Measurements from ENCODE around the gene PRR16.

Gene PRR16

DNA sequence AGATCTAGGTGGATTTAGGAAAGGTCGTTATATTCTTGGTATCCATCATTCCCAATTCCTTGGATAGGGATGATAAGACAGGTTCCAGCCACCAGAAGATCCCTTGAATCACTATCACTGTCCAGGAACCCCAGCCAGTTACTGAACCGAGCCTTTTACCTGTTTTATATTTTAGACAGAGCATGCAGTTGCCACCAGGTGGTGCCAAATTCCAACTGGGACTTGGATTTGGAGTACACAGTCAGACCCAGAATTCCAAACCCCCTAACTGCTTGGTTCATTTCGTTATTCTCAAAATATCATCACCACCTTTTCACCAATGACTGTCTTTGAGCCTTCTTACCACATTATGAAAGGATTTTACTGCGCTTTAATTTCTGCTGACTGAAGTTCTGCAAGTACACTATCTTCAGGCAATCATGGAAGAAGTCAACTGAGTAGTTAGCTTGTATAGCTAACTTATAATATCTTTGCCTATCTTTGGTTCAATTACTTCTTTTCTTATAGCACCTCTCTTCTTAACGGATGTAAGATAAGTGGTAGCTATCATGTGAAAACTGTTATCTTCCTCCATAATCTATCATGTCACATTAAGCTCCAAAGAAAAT is 191.8 kb downstream of the PRR16 start:
- TF ChIP-seq TAF1 (IDR thresholded peaks at IDR 0.05; ENCODE audit: borderline replicate concordance, insufficient read depth, low read length) (no peak), FOXP2 (optimal IDR thresholded peaks at IDR 0.05; ENCODE audit: borderline replicate concordance, extremely low read depth, extremely low read length, insufficient read depth) (no peak), REST (IDR thresholded peaks at IDR 0.05; ENCODE audit: insufficient read depth in 1 of 2, low read depth in 2 of 2, low read length in 2 of 2) (no peak), POLR2AphosphoS5 (IDR thresholded peaks at IDR 0.05; ENCODE audit: low read depth, low read length) (no peak), SIN3A (IDR thresholded peaks at IDR 0.05; ENCODE audit: borderline replicate concordance, insufficient read depth, low read length) (no peak)

GRCh38 chr5:120657104-120657503 is 193.0 kb downstream of the PRR16 start:
- TF ChIP-seq FOXP2 (optimal IDR thresholded peaks at IDR 0.05; ENCODE audit: borderline replicate concordance, extremely low read depth, extremely low read length, insufficient read depth) (no peak), REST (IDR thresholded peaks at IDR 0.05; ENCODE audit: insufficient read depth in 1 of 2, low read depth in 2 of 2, low read length in 2 of 2) (no peak), SIN3A (IDR thresholded peaks at IDR 0.05; ENCODE audit: borderline replicate concordance, insufficient read depth, low read length) (no peak), TAF1 (IDR thresholded peaks at IDR 0.05; ENCODE audit: borderline replicate concordance, insufficient read depth, low read length) (no peak), POLR2AphosphoS5 (IDR thresholded peaks at IDR 0.05; ENCODE audit: low read depth, low read length) (no peak)

- TF ChIP-seq FOXP2 (optimal IDR thresholded peaks at IDR 0.05; ENCODE audit: borderline replicate concordance, extremely low read depth, extremely low read length, insufficient read depth) (no peak), POLR2AphosphoS5 (IDR thresholded peaks at IDR 0.05; ENCODE audit: low read depth, low read length) (no peak), SIN3A (IDR thresholded peaks at IDR 0.05; ENCODE audit: borderline replicate concordance, insufficient read depth, low read length) (no peak), REST (IDR thresholded peaks at IDR 0.05; ENCODE audit: insufficient read depth in 1 of 2, low read depth in 2 of 2, low read length in 2 of 2) (no peak), TAF1 (IDR thresholded peaks at IDR 0.05; ENCODE audit: borderline replicate concordance, insufficient read depth, low read length) (no peak)
Measured at GRCh38 chr5:120677481-120677880, 213.4 kb downstream of the PRR16 start.

GRCh38 chr5:120678279-120678678 is 214.2 kb downstream of the PRR16 start:
- TF ChIP-seq POLR2AphosphoS5 (IDR thresholded peaks at IDR 0.05; ENCODE audit: low read depth, low read length) (no peak), FOXP2 (optimal IDR thresholded peaks at IDR 0.05; ENCODE audit: borderline replicate concordance, extremely low read depth, extremely low read length, insufficient read depth) (no peak), REST (IDR thresholded peaks at IDR 0.05; ENCODE audit: insufficient read depth in 1 of 2, low read depth in 2 of 2, low read length in 2 of 2) (no peak), TAF1 (IDR thresholded peaks at IDR 0.05; ENCODE audit: borderline replicate concordance, insufficient read depth, low read length) (no peak), SIN3A (IDR thresholded peaks at IDR 0.05; ENCODE audit: borderline replicate concordance, insufficient read depth, low read length) (no peak)
